Activated naive CD8-positive, alpha-beta T cell (primary cell): ENCODE measurements around the gene PAK5.

Experiments used
- H3K27ac Mint-ChIP-seq: one replicate; pipeline ENCODE4 v1.8.0; 2021; ENCODE audit warnings: mixed read lengths
- H3K27me3 Mint-ChIP-seq: one replicate; pipeline ENCODE4 v1.8.0; 2021; ENCODE audit warnings: mixed read lengths
- H3K36me3 Mint-ChIP-seq: one replicate; pipeline ENCODE4 v1.8.0; 2021; ENCODE audit warnings: mixed read lengths
- H3K4me1 Mint-ChIP-seq: one replicate; pipeline ENCODE4 v1.8.0; 2021; ENCODE audit warnings: low read depth, mixed read lengths
- H3K4me3 Mint-ChIP-seq: one replicate; pipeline ENCODE4 v1.8.0; 2021; ENCODE audit warnings: mild to moderate bottlenecking, mixed read lengths
- H3K9me3 Mint-ChIP-seq: one replicate; pipeline ENCODE4 v1.8.0; 2021; ENCODE audit warnings: low read depth, mixed read lengths

Gene PAK5

GRCh38 chr20:9490631-9491030 is 348.2 kb downstream of the PAK5 start:
- Mint-ChIP-seq H3K4me1 (no peaks in the 10 kb centered on the region), H3K4me3 (no peak overlapping the region), H3K27ac (no peak overlapping the region), H3K27me3 (no peaks in the 10 kb centered on the region), H3K9me3 (peaks cover 5% of the 10 kb centered on the region), H3K36me3 (no peaks in the 10 kb centered on the region)

- no peak overlapping the region for H3K27ac Mint-ChIP-seq
- no peak overlapping the region for H3K4me3 Mint-ChIP-seq
- H3K9me3 Mint-ChIP-seq: peaks cover 5% of the 10 kb centered on the region
- no peaks in the 10 kb centered on the region for H3K27me3 Mint-ChIP-seq
- no peaks in the 10 kb centered on the region for H3K36me3 Mint-ChIP-seq
- no peaks in the 10 kb centered on the region for H3K4me1 Mint-ChIP-seq
Measured at GRCh38 chr20:9490161-9490560, 348.7 kb downstream of the PAK5 start.

GRCh38 chr20:9488063-9488462 is 350.8 kb downstream of the PAK5 start:
- H3K4me3 Mint-ChIP-seq: no peak overlapping the region
- no peak overlapping the region for H3K27ac Mint-ChIP-seq
- H3K36me3 Mint-ChIP-seq: no peaks in the 10 kb centered on the region
- no peaks in the 10 kb centered on the region for H3K27me3 Mint-ChIP-seq
- no peaks in the 10 kb centered on the region for H3K4me1 Mint-ChIP-seq
- peaks cover 5% of the 10 kb centered on the region for H3K9me3 Mint-ChIP-seq
